ENCODE results near the gene GDAP2. TPM values are rescaled to one million over a fixed set of nuclear protein-coding genes. Genes with fewer than 3 reads are reported as not detected.
A peak's percentile ranks its signal among the peaks of the same experiment; 100 is the strongest.

Gene GDAP2, protein sequence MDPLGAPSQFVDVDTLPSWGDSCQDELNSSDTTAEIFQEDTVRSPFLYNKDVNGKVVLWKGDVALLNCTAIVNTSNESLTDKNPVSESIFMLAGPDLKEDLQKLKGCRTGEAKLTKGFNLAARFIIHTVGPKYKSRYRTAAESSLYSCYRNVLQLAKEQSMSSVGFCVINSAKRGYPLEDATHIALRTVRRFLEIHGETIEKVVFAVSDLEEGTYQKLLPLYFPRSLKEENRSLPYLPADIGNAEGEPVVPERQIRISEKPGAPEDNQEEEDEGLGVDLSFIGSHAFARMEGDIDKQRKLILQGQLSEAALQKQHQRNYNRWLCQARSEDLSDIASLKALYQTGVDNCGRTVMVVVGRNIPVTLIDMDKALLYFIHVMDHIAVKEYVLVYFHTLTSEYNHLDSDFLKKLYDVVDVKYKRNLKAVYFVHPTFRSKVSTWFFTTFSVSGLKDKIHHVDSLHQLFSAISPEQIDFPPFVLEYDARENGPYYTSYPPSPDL
- total RNA-seq = 18.8 TPM
- long read RNA-seq, full-length matches to known transcripts = 14 of 19 reads
- long read RNA-seq, partial matches to known transcripts = 1 of 19 reads
- long read RNA-seq, other reads (novel, unspliced or antisense) = 4 of 19 reads

DNA sequence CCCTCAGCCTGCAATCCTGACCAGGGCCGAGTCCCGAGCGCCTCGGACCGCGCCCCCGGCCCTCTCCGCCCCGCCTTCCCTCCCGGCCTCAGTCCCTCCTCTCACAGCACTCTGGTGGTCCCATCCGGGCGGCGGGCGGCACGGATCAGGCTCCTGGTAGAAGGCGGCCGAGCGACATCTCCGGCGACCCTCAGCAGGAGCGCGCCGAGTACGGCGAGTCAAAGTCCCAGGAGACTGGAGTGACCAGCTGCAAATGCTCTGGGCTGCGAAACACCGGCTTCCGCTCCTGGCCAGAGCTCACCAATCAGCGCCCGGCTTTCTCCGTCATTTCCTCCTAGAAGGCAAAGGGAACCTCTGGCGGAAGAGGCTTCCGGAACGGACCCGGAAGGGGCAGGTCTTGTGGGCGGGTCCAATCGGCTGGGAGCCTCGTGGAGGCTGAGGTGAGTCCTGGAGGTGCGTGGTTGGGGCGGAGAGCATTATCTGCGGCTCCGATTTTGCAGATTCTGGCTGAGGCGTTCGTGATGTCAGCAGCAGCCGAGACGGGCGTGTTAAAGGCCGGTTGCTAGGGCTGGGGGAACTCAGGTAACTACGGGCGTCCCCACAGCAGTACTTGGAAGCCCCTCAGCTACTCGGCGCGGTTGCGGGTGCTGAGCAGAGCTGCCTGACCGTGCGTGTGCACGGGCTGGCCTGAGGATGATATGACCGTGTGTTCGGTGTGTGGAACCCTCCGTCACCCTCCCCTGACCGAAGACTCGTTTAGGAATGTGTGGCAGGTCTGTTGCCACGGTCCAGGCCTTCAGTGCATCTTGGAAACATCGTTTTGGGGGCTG lies at the start of gene GDAP2, which contains the start of gene WDR3:
TSS of gene GDAP2 (minus strand) at position 279 of the 830 bp plus-strand sequence. CDS start 9,264 bp downstream, outside the sequence.
TSS of gene WDR3 (plus strand) at position 397 of the 830 bp plus-strand sequence. CDS start 3,581 bp downstream, outside the sequence.
- Histone ChIP-seq H3K36me3 (peaks cover 8% of the 10 kb centered on the region), H3K27ac (replicated peaks) (peak within 1 kb of the TSS; percentile 89), H3K9me3 (replicated peaks) (no peaks in the 10 kb centered on the region), H3K4me1 (peaks cover 55% of the 10 kb centered on the region), H3K27me3 (ENCODE audit: low read depth) (no peaks in the 10 kb centered on the region), H3K4me3 (peak within 1 kb of the TSS; percentile 80)
- intact Hi-C loops (cut with micrococcal nuclease) = no loop called here
- TF ChIP-seq, protein P1, sequence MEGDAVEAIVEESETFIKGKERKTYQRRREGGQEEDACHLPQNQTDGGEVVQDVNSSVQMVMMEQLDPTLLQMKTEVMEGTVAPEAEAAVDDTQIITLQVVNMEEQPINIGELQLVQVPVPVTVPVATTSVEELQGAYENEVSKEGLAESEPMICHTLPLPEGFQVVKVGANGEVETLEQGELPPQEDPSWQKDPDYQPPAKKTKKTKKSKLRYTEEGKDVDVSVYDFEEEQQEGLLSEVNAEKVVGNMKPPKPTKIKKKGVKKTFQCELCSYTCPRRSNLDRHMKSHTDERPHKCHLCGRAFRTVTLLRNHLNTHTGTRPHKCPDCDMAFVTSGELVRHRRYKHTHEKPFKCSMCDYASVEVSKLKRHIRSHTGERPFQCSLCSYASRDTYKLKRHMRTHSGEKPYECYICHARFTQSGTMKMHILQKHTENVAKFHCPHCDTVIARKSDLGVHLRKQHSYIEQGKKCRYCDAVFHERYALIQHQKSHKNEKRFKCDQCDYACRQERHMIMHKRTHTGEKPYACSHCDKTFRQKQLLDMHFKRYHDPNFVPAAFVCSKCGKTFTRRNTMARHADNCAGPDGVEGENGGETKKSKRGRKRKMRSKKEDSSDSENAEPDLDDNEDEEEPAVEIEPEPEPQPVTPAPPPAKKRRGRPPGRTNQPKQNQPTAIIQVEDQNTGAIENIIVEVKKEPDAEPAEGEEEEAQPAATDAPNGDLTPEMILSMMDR (IDR thresholded peaks at IDR 0.05; ENCODE audit: borderline replicate concordance) = no peak
- DNase-seq = peak; percentile 96

DNA sequence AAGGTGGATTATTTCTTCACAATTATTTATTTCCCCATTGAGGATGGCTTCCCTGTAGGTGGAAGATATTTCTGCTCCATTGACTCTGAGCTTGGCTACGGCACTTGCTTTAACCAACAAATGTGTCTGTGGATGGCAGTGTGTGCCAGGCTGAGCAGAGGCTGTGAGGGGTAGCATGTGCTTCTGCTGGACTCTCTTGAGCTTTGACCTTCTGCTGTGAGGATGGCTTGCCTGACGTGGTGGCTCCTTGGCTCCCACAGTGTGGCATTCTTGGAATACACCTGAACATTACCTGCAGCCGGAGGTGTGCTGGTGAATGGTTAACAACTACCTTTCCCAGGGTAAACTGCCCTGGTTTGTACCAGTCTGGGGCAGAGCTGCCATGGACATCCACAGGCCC lies 47.0 kb upstream of the GDAP2 start:
- Histone ChIP-seq H3K4me3 (no peak overlapping the region), H3K9me3 (replicated peaks) (no peaks in the 10 kb centered on the region), H3K27me3 (ENCODE audit: low read depth) (peaks cover 36% of the 10 kb centered on the region), H3K4me1 (no peaks in the 10 kb centered on the region), H3K27ac (replicated peaks) (no peak overlapping the region), H3K36me3 (no peaks in the 10 kb centered on the region)
- DNase-seq = no peak
- intact Hi-C loops (cut with micrococcal nuclease) = no loop called here
- TF ChIP-seq, protein P1 (IDR thresholded peaks at IDR 0.05; ENCODE audit: borderline replicate concordance) = no peak

- TF ChIP-seq, protein P1 (IDR thresholded peaks at IDR 0.05; ENCODE audit: borderline replicate concordance) = no peak
- Histone ChIP-seq H3K27me3 (ENCODE audit: low read depth) (peaks cover 19% of the 10 kb centered on the region), H3K9me3 (replicated peaks) (no peaks in the 10 kb centered on the region), H3K4me1 (no peaks in the 10 kb centered on the region), H3K4me3 (no peak overlapping the region), H3K27ac (replicated peaks) (no peak overlapping the region), H3K36me3 (no peaks in the 10 kb centered on the region)
- intact Hi-C loops (cut with micrococcal nuclease) = no loop called here
- DNase-seq = no peak
Measured at GRCh38 chr1:117971777-117972176, 42.4 kb upstream of the GDAP2 start.

GRCh38 chr1:117970252-117970651 lies 40.8 kb upstream of the GDAP2 start:
- Histone ChIP-seq H3K4me3 (no peak overlapping the region), H3K27ac (replicated peaks) (no peak overlapping the region), H3K4me1 (no peaks in the 10 kb centered on the region), H3K27me3 (ENCODE audit: low read depth) (peaks cover 19% of the 10 kb centered on the region), H3K36me3 (no peaks in the 10 kb centered on the region), H3K9me3 (replicated peaks) (no peaks in the 10 kb centered on the region)
- TF ChIP-seq, protein P1 (IDR thresholded peaks at IDR 0.05; ENCODE audit: borderline replicate concordance) = no peak
- no peak for DNase-seq
- intact Hi-C loops (cut with micrococcal nuclease) = no loop called here

DNA sequence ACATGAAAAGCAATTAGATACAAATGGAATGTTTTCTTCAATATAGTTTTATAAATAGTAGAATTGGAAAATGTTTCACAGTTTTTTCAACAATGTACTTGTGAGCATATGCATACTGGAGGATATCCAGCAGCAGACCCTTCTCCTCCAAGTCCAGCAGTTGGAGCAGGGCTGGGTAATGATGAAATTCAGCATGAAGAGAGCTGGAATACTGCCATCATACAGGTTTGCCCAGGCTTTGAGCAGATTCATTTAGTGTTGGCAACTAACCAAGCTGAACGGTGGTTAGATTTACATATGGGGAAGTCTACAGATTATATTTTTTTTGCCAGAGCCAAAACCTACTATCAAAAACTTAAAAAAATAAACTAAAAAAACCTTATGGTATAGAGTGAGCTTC lies 38.5 kb upstream of the GDAP2 start:
- Histone ChIP-seq H3K27me3 (ENCODE audit: low read depth) (peaks cover 7% of the 10 kb centered on the region), H3K9me3 (replicated peaks) (no peaks in the 10 kb centered on the region), H3K36me3 (no peaks in the 10 kb centered on the region), H3K4me3 (no peak overlapping the region), H3K4me1 (no peaks in the 10 kb centered on the region), H3K27ac (replicated peaks) (no peak overlapping the region)
- TF ChIP-seq, protein P1 (IDR thresholded peaks at IDR 0.05; ENCODE audit: borderline replicate concordance) = no peak
- DNase-seq = no peak
- intact Hi-C loops (cut with micrococcal nuclease) = no loop called here
